Cerebellar cortex (tissue), 1 donor: ENCODE measurements around the gene NPFF.
"Not testable (repeated sequence)": the region's sequence is repeated elsewhere in the genome, so short reads cannot be mapped to it uniquely, and the experiment has no call there.

ENCODE experiments used
- DNase-seq: peaks from one replicate; pipeline ENCODE4 v3.0.0-alpha.2; 2015; ENCODE audit warnings: low spot score

NPFF gene, protein sequence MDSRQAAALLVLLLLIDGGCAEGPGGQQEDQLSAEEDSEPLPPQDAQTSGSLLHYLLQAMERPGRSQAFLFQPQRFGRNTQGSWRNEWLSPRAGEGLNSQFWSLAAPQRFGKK

DNA sequence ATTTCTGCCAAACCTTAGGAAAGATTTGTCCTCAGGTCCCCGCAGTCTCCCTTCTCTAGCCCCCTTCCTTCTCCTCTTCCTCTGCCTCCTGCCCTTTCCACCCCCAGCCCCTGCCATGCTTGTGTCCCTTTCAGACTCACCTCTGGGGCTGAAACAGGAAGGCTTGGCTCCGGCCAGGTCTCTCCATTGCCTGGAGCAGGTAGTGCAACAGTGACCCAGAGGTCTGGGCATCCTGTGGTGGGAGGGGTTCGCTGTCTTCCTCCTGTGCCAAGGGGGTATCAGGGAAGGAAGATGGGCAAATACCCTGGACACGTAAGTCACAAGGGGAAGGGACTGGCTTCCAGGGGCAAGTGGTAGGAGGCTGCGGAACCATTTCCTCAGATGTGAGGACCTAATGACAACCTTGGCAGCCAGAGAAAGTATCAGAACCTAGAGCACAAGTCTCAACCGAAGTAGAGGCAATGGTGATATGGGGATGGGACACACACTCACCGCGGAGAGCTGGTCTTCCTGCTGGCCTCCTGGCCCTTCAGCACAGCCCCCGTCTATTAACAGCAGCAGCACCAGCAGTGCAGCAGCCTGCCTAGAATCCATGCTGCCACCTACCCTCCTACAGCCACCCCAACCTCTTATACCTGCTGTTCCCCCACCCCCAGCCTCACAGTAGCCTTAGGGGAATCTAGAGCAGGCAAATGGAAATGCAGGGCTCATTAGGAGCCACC lies at the start of gene NPFF:
NPFF (minus strand) TSS at position 604 of the 722 bp plus-strand sequence; CDS start at position 594, 10 bp downstream.
- no peak for DNase-seq

DNA sequence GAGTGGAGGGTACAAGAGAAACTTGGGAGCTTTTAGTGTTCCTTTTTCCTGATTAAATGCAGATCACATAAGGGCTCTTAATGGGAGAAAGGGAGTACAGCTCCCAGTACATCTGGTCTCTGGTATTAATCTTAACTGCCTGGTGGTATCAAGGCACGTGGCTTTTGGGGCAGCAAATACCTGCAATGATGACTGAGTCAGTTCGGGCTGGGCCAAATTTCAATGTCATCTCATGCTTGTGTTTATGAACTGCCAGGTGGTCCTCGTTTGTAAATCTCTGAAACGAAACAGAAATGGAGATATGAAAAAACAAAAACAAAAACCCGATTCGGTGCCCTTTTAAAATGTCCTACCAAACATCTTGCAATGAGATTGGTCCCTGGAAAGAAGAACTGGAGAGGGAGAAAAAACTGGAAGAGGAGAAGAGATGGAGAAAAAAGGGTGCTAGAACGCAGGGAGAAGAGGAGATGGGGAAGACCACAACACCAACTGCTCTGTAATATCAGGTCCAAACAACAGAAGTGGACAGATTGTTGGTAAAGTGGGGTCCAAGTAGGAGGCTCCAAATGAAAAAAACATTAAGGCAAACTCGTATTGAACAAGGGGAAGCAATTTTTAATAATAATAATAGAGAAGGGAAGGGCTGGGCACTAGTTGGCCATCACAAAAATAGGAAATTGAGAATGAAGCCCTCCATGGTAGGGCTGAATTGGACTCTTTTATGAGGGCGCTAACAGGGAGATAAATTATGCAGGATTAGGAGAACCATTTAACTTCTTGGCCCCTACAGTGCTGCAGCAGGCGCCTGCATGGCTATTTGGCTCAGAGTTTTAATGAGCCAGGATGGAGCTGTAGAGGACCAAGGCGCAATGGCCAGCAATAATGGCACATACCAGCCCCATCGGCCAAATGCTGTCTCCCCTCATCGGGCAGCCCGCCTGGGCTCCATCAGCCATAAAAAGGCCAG lies 45.4 kb upstream of the NPFF start:
- peak; percentile 87 for DNase-seq

DNA sequence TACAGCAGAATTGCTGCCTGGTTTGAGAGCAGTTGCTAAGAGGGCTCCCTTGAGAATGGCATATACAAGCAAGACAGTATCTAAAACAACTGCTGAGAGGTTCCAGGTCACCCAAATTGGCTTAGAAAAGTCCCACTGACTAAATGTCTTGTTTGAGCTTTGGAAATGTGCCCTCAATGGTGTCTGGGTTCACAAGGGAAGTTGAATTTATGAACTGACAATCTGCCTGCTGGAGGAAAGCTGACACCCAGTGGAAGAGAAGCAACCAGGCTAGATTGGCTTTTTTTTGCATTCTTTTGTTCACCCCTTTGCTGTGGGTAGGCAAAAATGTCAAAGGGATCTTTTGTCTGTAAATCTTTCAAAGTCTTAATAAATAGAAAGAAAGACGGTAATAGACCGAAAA lies 44.6 kb upstream of the NPFF start:
- peak; percentile 75 for DNase-seq

DNA sequence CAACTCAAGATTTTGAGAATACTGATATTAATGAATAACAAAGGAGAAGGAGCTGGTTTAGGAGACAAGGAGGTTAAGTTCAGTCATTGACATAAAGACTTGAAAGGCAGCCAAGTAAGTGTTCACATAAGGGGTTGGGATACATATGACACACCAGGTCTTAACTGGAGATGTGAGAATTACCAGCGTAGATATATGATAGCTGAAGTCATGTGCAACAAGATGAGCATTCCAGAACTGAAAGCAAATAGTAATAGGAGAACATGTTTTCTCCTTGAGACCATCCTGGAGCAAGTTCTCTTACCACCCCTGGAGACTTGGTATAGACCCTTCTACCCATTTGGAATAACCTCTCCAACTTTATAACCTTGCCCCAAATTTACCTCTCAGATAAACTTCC lies 43.3 kb upstream of the NPFF start:
- no peak for DNase-seq

DNA sequence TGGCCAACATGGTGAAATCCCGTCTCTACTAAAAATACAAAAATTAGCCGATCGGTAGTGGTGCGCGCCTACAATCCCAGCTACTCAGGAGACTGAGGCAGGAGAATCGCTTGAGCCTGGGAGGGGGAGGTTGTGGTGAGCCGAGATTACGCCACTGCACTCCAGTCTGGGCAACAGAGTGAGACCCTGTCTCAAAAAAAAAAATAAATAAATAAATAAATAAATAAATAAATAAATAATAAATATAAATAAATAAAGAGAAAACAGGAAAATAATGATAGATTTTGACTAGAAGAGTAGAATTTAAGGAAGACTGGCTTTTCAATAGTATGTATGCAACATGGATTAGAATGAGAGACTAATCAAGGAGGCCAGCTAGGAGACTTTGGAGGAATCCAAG lies 42.8 kb upstream of the NPFF start:
- not testable (repeated sequence) for DNase-seq

DNA sequence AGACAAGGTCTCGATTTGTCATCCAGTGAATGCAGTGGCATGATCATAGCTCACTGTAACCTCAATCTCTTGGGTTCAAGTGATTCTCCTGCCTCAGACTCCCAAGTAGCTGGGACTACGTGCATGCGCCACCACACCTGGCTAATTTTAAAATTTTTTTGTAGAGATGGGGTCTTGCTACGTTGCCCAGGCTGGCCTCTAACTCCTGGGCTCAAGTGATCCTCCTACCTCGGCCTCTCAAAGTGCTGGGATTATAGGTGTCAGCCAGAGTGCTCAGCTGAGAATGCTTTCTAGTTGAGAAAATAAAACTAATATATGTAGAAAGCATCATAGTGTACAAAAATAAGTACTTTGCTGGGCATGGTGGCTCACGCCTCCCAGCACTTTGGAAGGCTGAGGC lies 41.1 kb upstream of the NPFF start:
- not testable (repeated sequence) for DNase-seq

DNA sequence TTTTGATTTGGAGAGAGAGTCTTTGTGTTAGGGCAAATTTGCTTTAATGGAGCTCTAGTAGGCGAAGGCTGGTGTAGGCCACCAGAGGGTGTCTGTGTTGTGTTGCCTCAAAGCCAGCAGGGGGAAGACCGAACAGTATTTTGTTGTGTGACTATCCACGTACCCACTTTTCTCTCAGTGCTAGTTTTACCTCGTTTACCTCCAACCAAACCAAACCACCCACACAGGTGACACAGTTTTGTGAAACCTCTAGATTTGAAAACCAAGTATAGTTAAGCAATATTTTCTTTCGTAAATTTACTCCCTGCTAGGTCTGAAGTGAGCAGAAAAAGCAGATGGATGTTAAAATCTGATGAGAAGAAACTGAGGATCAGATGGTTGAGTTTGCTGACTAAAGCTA lies 36.3 kb upstream of the NPFF start:
- peak; percentile 86 for DNase-seq

DNA sequence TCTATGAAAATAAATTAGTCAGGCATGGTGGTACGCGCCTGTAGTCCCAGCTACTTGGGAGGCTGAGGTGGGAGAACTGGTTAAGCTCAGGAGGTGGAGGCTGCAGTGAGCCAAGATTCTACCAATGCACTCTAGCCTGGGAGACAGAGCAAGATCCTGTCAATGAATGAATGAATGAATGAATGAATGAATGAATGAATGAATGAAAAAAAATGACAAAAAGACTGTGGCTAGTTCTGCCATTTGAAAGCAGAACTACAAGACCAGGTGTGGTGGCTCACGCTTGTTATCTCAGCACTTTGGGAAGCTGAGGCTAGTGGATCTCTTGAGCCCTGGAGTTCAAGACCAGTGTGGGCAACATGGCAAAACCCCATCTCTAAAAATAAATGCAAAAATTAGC lies 32.2 kb upstream of the NPFF start:
- DNase-seq, result no peak

DNA sequence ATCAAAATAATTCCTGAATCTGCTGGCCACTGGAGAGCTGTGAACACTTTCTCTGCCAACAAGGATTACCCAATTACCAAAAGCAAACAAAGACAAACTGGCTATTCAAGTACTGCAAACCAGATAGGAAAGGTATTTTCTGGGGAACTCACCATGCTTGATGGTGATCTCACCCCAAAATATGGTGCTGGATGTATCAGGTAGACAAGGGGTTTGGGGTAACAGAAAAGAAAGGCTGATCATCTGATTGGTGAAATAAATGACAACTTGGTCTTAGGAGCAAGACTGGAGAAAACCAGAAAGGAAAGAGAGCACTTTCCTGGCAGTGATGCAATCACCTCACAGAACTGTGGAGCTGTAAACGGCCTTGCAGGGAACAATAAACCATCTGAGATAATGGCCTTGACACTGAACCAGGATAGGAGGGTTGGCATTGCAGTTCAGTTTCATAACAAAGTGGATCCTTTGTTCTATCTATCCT lies 31.0 kb upstream of the NPFF start:
- DNase-seq, result peak; percentile 78

DNA sequence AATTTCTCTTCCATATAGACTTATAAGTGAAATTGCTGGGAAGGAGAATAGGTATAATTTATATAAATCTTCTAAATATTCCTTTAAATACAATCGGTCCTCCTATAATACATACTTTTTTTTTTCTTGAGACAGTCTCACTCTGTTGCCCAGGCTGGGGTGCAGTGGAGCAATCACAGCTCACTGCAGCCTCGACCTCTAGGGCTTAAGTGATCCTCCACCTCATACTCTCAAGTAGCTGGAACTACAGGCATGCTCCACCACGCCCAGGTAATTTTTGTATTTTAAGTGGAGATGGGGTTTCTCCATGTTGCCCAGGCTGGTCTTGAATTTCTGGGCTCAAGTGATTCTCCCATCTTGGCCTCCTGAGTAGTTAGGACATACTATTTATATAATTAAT lies 29.7 kb upstream of the NPFF start:
- no peak for DNase-seq

DNA sequence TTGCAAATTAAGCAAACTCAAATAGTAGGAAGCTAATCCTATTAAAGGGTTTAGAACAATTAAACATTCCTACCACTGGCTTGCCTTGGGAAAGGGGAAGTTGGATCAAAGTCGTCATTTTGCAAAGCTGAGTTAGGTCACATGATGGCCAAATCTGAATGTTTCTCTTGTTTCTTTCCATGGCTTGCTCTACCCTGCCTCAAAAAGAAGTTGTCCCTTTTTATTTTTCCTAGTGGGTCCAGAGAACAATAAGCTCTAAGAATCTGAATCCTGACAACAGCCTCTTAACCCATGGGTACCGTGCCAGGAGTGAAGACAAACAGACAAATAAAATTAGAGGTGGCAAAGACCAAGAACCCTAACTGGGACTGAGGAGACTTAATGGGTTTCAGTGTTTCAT lies 26.2 kb upstream of the NPFF start:
- DNase-seq, result no peak

DNA sequence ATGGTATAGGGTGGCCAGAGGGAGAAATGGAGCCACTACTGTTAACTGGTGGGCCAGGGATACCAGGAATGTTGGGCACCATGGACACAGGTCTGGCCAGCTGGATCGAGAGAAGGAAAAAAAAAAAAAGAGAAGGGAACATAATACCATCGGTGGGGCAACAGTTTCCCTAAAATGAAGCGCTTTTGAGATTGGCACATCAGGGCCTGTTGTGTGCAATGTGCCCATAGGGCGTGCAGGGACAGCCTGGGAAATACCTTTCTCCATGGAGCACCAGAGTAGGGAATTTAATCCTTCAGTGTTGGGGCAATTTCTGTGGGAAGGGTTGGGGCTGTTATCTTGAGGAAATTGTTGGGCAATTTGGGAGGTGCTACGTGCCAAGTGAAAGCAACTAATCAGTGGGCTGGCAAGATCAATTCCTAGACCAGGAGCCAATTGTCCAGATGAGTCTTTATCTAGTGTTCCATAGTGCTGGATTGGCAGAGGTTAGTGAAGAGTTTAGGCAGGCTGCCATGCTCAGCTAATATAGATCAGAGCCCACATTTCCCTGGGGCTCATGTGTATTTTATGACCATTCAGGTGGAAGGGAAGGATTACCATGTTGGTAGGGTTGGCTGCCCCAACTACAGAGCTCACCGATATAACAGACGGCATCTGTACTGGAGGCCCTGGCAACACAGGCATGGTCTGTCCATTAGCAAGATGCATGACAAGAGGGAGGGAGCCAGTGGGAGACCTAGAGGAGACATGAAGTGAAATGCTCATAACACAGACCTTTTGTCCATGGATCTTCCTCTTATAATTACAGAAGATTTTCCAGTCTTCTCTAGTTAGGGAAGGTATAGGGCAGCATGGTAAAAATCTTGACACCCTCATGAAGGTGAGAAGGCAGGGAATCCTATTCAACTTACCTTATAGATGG lies 25.5 kb upstream of the NPFF start:
- peak; percentile 49 for DNase-seq

DNA sequence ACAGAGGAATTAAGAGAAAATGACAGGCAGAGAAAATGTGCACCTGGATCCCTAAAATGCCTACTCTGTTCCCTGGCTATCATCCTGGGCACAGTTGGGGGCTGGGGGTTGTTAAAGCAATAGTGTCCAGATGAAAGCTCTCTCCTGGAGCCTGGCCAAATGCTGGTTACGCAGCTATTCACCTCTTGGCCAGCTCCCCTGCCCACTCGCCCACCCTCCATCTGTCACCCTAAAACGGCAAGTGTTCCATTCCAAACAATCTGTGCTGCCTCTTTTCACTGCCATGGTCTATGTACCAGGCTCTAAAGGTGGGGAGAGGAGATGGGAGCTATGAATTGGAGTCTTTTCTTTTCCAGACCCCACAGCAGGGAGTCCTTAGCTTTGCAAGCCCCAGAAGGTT lies 24.7 kb upstream of the NPFF start:
- DNase-seq, result peak; percentile 98

DNA sequence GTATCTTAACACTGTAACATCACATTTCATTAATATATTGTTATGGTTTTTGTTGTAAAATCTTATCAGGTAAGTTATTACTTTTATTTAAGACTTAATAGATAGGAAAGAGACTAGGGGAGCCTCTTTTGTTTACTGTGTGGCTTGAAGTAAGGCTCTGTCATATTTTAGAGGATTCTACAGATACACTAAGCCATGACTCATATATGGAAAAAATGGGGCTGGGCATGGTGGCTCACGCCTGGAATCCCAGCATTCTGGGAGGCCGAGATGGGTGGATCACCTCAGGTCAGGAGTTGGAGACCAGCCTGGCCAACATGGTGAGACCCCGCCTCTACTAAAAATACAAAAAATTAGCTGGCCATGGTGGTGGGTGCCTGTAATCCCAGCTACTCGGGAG lies 23.6 kb upstream of the NPFF start:
- DNase-seq, result no peak

DNA sequence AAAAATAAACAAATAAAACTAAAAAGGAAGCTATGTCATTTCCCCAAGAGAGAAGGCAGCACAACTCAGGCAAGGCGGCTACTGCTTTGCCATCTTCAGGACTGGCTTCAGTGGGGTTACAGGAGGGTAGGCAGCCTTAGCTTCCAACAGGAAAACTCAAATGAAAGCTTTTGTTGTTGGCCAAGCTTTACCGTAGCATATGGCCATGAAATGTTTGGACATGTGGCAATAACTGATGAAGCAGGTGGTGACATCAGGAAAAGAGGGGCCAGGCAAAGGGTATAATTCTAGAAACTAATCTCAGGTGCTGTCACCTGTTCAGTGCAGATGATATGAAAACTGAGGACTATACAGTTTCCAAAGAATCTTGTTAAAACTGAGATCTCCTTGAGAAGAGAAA lies 22.8 kb upstream of the NPFF start:
- peak; percentile 97 for DNase-seq

DNA sequence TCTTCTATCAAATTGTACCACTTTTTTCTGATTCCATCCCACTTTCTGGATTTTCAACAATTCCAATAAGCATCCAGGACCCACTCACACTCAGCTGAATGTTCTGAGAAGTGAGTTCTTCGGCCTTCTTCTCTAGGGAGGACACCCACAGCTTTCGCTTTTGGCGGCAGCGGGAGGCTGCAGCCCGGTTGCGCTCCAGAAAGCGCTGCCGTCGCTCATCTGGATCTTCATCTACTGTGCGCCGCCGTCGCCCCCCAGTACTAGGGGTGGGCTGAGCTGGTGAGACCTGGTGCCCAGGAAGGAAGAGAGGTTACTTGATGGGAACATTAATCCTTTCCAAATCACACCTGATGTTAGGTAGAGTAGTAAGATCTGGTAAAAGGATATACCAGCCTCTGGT lies 17.2 kb upstream of the NPFF start:
- DNase-seq, result no peak

DNA sequence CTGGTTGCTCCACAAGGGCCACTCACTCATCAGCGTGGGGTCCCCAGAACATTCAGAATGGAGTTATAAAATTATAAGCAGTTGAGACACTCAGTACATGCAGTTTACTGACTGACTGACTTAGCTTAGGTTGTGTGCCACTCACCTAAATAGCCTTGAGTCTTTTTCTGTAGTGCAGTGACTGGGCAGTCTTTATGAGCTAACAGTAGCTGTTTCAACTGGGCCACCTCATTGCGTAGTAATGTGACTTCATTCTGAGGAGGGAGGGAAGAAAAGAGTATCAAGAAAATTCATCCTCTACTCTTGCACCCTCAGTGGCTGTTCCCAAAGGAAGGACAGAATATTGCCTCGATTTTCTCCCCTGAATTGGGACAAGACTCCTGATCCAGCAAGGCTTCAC lies 15.8 kb upstream of the NPFF start:
- DNase-seq, result no peak

DNA sequence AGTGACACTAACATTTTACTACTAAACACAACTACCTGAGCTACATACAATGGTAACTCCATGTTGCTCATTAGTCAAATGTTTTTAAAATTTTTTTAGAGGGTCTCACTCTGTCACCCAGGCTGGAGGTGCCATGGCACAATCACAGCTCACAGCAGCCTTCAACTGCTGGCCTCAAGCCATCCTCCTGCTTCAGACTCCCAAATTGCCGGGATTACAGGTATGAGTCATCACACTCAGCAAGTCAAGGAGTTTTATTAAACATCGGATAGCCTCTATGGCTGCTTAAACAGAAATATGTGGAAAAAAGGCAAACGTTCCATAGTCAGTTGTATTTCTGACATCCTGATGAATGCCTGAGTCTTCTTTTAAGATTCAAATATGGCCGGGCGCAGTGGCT lies 11.1 kb upstream of the NPFF start:
- no peak for DNase-seq

DNA sequence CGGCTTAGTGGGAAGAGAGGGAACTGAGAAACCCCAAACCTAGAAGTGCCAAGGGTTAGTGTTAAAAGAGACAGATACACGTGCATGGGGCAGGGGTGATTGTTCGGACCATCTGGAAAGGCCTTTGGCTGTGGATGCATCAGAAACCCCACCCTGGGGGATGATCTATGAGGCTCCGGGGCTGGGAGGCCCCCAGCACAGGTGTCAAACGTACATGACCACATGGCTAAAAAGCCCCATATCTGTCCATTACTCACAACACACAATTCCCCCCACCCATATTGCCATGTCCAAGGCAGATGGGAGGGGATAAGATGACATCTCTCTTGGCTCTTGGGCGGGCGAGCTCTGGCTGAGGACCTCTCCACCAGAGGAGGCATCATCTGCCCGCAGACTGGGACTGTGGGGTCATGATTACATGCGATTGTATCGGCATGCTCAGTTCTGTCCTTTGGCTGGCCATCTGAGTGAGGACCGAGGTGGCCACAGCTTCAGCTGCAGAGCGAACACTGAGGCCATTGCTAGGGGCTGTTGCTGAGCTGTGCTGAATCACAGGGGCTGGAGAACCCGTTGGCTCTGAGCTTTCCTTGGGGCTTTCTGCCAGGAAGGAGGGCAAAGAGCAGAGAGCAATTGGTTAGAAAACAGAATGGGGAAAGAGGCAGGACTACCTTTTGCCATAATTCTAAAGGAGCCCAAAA lies 9.6 kb upstream of the NPFF start:
- DNase-seq, result no peak

DNA sequence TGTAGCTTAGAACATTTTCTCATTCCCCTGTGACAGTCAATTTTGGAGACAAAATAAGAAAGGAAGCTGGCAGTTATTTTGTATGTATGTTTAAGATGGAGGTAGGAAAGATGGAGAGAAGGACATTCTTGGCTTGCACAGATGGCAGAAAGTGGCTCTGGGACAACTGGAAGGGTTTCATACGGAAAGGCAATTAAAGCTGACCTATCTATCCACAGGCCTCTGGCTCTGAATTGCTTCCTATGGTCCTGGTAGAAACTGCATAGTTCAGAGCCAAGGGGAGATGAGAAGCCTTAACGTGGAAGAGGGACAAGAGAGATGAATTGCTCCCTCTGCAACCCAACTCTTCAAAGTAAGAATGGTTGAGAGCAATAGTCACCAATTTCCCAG lies 8.0 kb upstream of the NPFF start:
- peak; percentile 99 for DNase-seq

DNA sequence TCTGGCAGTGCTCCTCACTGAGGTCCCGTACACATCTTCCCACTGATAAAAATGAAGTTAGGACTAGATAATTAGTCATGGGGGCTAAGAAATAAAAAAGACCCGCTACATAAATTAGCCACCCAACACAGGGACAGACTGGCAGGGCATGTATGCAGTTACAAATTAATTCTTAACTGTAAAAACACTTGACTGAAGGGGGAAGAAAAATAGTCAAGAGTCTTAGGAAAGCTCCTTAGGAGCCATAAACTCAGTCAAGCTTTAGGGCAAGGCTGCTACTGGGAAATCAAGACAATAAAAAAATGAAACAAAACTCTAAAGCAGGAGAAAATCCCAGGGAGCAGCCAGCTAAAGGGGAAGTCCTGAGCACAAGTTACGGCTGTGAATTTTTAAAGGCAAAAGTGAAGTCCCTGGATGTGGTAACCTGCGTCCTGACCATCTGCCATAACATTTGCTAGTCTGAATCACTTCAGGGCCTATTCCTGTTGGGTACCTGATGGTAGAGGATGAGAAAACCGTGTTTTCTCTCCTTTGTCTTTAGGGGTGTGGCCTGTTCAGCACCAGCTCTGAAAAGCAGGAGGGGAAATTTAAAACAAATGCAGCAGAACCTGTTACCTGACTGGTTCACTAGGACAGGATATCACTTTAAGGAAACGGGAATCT lies 7.5 kb upstream of the NPFF start:
- peak; percentile 97 for DNase-seq
